GM21526 (cell line): Measurements from ENCODE around the gene SCN8A.

Experiments
- ATAC-seq: cut with Tn5 transposase; IDR thresholded peaks from one replicate; pipeline ENCODE4 v1.9.1; 2021; ENCODE audit warnings: moderate library complexity; ENCODE audit not compliant: unreplicated experiment, low FRiP score

SCN8A gene

GRCh38 chr12:51702587-51702986, 111.6 kb downstream of the SCN8A start:
- ATAC-seq, result no peak

GRCh38 chr12:51705450-51705849, 114.4 kb downstream of the SCN8A start:
- no peak for ATAC-seq

- no peak for ATAC-seq
Measured at GRCh38 chr12:51706206-51706605, 115.2 kb downstream of the SCN8A start.

GRCh38 chr12:51714666-51715065, 123.6 kb downstream of the SCN8A start:
- ATAC-seq, result no peak

GRCh38 chr12:51717326-51717925, 126.4 kb downstream of the SCN8A start:
- ATAC-seq, result no peak

GRCh38 chr12:51721282-51721940, 130.4 kb downstream of the SCN8A start:
- ATAC-seq, result no peak

- no peak for ATAC-seq
Measured at GRCh38 chr12:51722431-51722830, 131.4 kb downstream of the SCN8A start.

GRCh38 chr12:51726161-51726560, 135.1 kb downstream of the SCN8A start:
- no peak for ATAC-seq

GRCh38 chr12:51726931-51727330, 135.9 kb downstream of the SCN8A start:
- no peak for ATAC-seq

- ATAC-seq, result no peak
Measured at GRCh38 chr12:51729331-51729730, 138.3 kb downstream of the SCN8A start.

GRCh38 chr12:51730745-51731144, 139.7 kb downstream of the SCN8A start:
- ATAC-seq, result no peak

- ATAC-seq, result no peak
Measured at GRCh38 chr12:51740536-51740935, 149.5 kb downstream of the SCN8A start.

GRCh38 chr12:51744235-51744634, 153.2 kb downstream of the SCN8A start:
- no peak for ATAC-seq

GRCh38 chr12:51744957-51745356, 153.9 kb downstream of the SCN8A start:
- ATAC-seq, result no peak

- ATAC-seq, result no peak
Measured at GRCh38 chr12:51746416-51746815, 155.4 kb downstream of the SCN8A start.

- no peak for ATAC-seq
Measured at GRCh38 chr12:51748235-51748634, 157.2 kb downstream of the SCN8A start.

- ATAC-seq, result no peak
Measured at GRCh38 chr12:51749206-51749985, 158.4 kb downstream of the SCN8A start.

- ATAC-seq, result no peak
Measured at GRCh38 chr12:51749986-51750317, 158.9 kb downstream of the SCN8A start.

- no peak for ATAC-seq
Measured at GRCh38 chr12:51751661-51752060, 160.6 kb downstream of the SCN8A start.

GRCh38 chr12:51752234-51752889, 161.3 kb downstream of the SCN8A start:
- no peak for ATAC-seq

- ATAC-seq, result no peak
Measured at GRCh38 chr12:51753980-51754675, 163.1 kb downstream of the SCN8A start.
